CD4-positive, alpha-beta T cell treated with Interleukin-21 for 1 hour (primary cell): ENCODE data around the gene DTX4.

Experiments used
- DNase-seq: peaks from one replicate; pipeline ENCODE4 v3.0.0-alpha.2; 2020

DTX4 gene

GRCh38 chr11:59222464-59223060 lies 50.6 kb downstream of the DTX4 start:
- peak; percentile 28 for DNase-seq

GRCh38 chr11:59223177-59223576 lies 51.2 kb downstream of the DTX4 start:
- DNase-seq, result no peak

GRCh38 chr11:59223611-59224010 lies 51.7 kb downstream of the DTX4 start:
- DNase-seq, result no peak

- DNase-seq, result no peak
These were observed 52.5 kb downstream of the DTX4 start for GRCh38 chr11:59224351-59224928.

GRCh38 chr11:59225017-59225416 lies 53.1 kb downstream of the DTX4 start:
- no peak for DNase-seq

GRCh38 chr11:59226396-59226795 lies 54.5 kb downstream of the DTX4 start:
- no peak for DNase-seq

- no peak for DNase-seq
These were observed 68.4 kb downstream of the DTX4 start for GRCh38 chr11:59240322-59240721.

GRCh38 chr11:59243633-59244032 lies 71.7 kb downstream of the DTX4 start:
- no peak for DNase-seq

GRCh38 chr11:59247531-59248227 lies 75.7 kb downstream of the DTX4 start:
- DNase-seq, result peak; percentile 17

GRCh38 chr11:59249535-59249934 lies 77.6 kb downstream of the DTX4 start:
- no peak for DNase-seq

- no peak for DNase-seq
These were observed 81.1 kb downstream of the DTX4 start for GRCh38 chr11:59253001-59253400.

- DNase-seq, result no peak
These were observed 82.4 kb downstream of the DTX4 start for GRCh38 chr11:59254286-59254685.

GRCh38 chr11:59255281-59255680 lies 83.3 kb downstream of the DTX4 start:
- DNase-seq, result no peak
